Osteocyte (in vitro differentiated cells): ENCODE data around the gene NDST1. TPM values are rescaled to one million over a fixed set of nuclear protein-coding genes. Genes with fewer than 3 reads are reported as not detected.
"Not testable (repeated sequence)": the region's sequence is repeated elsewhere in the genome, so short reads cannot be mapped to it uniquely, and the experiment has no call there.

ENCODE experiments used
- DNase-seq: peaks from one replicate; pipeline ENCODE4 v3.0.0; 2021; ENCODE audit warnings: mixed read lengths; ENCODE audit not compliant: unreplicated experiment; ENCODE audit errors: extremely low spot score
- H3K27ac Mint-ChIP-seq: one replicate; pipeline ENCODE4 v1.8.0; 2021; ENCODE audit warnings: mild to moderate bottlenecking, mixed read lengths; ENCODE audit not compliant: unreplicated experiment
- H3K27me3 Mint-ChIP-seq: one replicate; pipeline ENCODE4 v1.8.0; 2021; ENCODE audit warnings: mixed read lengths; ENCODE audit not compliant: unreplicated experiment
- H3K36me3 Mint-ChIP-seq: one replicate; pipeline ENCODE4 v1.8.0; 2021; ENCODE audit warnings: mixed read lengths; ENCODE audit not compliant: unreplicated experiment
- H3K4me1 Mint-ChIP-seq: one replicate; pipeline ENCODE4 v1.8.0; 2021; ENCODE audit warnings: mixed read lengths; ENCODE audit not compliant: unreplicated experiment
- H3K4me3 Mint-ChIP-seq: one replicate; pipeline ENCODE4 v1.8.0; 2021; ENCODE audit warnings: mild to moderate bottlenecking, moderate library complexity, mixed read lengths; ENCODE audit not compliant: unreplicated experiment
- H3K9me3 Mint-ChIP-seq: one replicate; pipeline ENCODE4 v1.8.0; 2021; ENCODE audit warnings: mixed read lengths; ENCODE audit not compliant: unreplicated experiment
- total RNA-seq: library from RNA; stranded (reverse); gene quantifications from 2 replicates; pipeline ENCODE4 v1.2.1, GENCODE V29; 2021
- TF ChIP-seq, protein P1 (sequence below): fragments of 200-600 bp; sonication (generic); IDR thresholded peaks from 2 replicates; pipeline ENCODE4 v1.5.0; 2021; ENCODE audit warnings: antibody characterized with exemption, mild to moderate bottlenecking, moderate library complexity

NDST1 gene
- total RNA-seq, 1 donor from 2014 or later, result 110 TPM

DNA sequence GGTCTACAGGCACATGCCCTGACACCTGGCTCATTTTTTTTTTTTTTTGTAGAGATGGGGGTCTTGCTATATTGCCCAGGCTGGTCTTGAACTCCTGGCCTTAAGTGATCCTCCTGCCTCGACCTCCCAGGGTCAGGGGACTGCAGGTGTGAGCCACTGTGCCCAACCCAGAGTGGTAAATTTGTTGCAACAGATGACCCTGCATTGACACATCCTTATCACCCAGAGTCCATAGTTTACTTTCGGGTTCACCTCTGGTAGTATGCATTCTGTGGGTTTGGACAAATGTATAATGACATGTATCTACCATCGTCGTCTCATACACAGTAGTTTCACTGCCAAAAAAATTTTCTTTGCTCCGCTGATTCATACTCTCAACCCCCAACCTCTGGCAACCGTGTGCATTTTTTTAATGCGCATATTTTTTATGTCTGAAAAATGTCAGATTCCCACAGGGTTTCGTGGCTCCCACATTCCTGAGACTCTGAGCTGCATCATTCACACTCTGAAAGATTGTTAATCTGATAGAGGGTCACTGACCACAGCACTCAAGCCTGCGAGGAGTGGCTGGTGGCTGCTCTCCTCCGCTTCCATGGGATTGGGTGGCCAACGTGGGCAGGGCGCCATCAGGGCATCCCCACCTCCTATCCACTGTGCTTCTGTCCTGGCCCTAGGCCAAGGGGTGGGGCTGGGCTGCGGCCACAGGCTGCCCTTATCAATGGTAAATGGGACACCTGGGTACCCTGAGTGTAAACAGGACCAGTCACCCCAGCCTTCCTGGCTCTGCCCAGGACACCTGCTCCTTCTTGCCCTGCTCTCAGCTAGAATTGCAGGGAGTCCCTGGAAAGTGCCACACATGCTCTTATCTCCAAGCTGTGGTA is 9.6 kb downstream of the NDST1 start:
- Mint-ChIP-seq H3K36me3 (peaks cover 8% of the 10 kb centered on the region), H3K4me1 (peaks cover 53% of the 10 kb centered on the region), H3K4me3 (no peak overlapping the region), H3K27ac (peak overlapping the region; percentile 81), H3K9me3 (no peaks in the 10 kb centered on the region), H3K27me3 (no peaks in the 10 kb centered on the region)
- no peak for DNase-seq
- TF ChIP-seq, protein P1, sequence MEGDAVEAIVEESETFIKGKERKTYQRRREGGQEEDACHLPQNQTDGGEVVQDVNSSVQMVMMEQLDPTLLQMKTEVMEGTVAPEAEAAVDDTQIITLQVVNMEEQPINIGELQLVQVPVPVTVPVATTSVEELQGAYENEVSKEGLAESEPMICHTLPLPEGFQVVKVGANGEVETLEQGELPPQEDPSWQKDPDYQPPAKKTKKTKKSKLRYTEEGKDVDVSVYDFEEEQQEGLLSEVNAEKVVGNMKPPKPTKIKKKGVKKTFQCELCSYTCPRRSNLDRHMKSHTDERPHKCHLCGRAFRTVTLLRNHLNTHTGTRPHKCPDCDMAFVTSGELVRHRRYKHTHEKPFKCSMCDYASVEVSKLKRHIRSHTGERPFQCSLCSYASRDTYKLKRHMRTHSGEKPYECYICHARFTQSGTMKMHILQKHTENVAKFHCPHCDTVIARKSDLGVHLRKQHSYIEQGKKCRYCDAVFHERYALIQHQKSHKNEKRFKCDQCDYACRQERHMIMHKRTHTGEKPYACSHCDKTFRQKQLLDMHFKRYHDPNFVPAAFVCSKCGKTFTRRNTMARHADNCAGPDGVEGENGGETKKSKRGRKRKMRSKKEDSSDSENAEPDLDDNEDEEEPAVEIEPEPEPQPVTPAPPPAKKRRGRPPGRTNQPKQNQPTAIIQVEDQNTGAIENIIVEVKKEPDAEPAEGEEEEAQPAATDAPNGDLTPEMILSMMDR, result no peak

DNA sequence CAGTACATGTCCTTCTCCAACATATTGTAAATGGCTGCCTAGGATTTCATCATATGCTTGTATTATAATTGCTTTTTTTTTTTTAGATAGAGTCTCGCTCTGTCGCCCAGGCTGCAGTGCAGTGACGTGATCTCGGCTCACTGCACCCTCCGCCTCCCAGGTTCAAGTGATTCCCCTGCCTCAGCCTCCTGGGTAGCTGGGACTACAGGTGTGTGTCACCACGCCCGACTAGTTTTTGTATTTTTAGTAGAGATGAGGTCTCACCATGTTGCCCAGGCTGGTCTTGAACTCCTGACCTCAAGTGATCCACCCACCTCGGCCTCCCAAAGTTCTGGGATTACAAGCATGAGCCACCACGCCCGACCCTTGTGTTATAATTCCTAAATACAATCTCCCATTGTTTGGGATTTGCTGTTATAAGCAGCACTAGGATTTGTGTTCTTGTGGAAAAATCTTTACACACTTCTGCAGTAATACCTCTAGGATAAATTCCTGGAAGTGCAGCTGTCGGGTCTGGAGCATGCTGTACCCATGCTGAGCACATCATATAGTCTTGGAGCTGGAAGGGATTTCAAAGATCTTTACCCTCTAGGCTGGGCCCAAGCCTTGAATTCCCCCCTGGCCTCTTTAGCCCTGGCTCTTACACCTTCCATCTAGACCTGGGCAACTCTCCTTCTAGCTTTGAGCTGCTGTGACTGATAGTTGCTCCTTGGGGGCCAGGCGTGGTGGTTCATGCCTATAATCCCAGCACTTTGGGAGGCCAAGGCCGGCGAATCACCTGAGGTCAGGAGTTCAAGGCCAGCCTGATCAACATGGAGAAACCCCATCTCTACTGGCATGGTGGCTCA is 11.0 kb downstream of the NDST1 start:
- H3K4me3 Mint-ChIP-seq, H3K27me3 Mint-ChIP-seq, DNase-seq, H3K9me3 Mint-ChIP-seq, H3K27ac Mint-ChIP-seq, H3K36me3 Mint-ChIP-seq: not testable (repeated sequence)
- peaks cover 57% of the 10 kb centered on the region for H3K4me1 Mint-ChIP-seq

DNA sequence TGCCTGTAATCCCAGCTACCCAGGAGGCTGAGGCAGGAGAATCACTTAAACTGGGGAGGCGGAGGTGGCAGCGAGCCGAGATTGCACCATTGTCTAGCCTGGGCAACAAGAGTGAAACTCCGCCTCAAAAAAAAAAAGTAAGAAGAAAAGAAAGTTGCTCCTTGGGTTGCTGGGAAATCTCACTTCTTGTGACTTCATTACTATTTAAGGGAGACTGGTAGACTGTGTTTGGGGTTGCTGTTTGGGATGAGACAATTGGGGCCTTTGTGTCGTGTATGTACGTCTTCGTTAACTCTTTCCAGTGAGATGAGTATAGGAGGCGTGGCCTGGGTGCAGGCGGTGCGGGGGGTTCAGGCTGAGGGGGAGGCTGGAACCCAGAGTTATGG is 11.6 kb downstream of the NDST1 start:
- DNase-seq, result no peak
- H3K4me1 Mint-ChIP-seq, result peaks cover 54% of the 10 kb centered on the region
- TF ChIP-seq, protein P1, result no peak
- H3K4me3 Mint-ChIP-seq, result no peak overlapping the region
- peaks cover 8% of the 10 kb centered on the region for H3K36me3 Mint-ChIP-seq
- no peak overlapping the region for H3K27ac Mint-ChIP-seq
- H3K9me3 Mint-ChIP-seq, result no peaks in the 10 kb centered on the region
- no peaks in the 10 kb centered on the region for H3K27me3 Mint-ChIP-seq

DNA sequence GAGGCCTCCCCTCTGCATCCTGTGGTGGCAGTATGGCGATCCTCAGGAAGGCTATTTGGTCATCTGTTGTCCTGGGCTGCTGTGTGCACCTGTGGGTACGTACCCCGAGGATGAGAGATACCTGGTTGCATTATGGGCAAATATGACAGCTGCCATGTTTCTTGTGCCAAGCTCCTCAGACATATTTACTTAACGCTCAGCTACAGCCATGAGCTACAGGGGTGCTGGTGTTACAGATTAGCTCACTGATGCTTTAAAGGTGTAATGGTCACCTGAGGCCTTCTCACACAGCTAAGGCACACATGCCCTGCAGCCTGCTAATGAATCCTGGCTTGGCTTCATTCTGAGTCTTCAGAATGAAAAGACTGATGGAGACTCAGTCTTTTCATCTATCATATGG is 12.0 kb downstream of the NDST1 start:
- Mint-ChIP-seq H3K27ac (no peak overlapping the region), H3K4me1 (peaks cover 49% of the 10 kb centered on the region), H3K27me3 (no peaks in the 10 kb centered on the region), H3K36me3 (peaks cover 8% of the 10 kb centered on the region), H3K9me3 (no peaks in the 10 kb centered on the region), H3K4me3 (no peak overlapping the region)
- TF ChIP-seq, protein P1, result no peak
- DNase-seq, result no peak

DNA sequence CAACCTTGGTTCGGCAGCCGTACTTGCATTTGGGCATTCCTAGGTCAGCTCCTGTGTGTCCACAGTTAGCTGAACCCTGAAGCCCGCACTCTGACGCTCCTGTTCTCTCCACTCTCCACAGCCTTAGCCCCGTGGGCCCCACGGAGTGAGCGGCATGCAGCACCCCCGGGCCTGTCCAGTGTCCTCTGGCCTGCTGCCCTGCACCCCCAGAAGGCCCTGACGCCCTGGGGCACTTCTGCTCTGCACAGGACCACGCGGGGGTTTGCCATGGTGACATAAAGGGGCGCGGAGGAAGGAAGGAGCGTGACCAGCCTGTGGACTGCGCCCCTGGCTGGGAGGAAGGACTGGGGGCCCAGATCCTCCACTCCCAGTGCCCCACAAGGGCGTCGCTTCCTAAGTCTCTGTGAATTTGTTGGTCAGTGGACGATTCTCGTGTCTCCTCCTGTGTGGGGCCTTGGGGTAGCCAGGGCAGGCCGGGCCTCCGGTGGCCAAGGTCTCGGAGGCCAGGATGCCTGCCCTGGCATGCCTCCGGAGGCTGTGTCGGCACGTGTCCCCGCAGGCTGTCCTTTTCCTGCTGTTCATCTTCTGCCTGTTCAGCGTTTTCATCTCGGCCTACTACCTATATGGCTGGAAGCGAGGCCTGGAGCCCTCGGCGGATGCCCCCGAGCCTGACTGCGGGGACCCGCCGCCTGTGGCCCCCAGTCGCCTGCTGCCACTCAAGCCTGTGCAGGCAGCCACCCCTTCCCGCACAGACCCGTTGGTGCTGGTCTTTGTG is 13.0 kb downstream of the NDST1 start:
- Mint-ChIP-seq H3K9me3 (no peaks in the 10 kb centered on the region), H3K4me3 (no peak overlapping the region), H3K36me3 (peaks cover 8% of the 10 kb centered on the region), H3K27ac (no peak overlapping the region), H3K4me1 (peaks cover 41% of the 10 kb centered on the region), H3K27me3 (no peaks in the 10 kb centered on the region)
- DNase-seq, result no peak
- TF ChIP-seq, protein P1, result no peak
